Brain microvascular endothelial cell (primary cell): ENCODE data around the gene PRDM15.

Experiments used
- DNase-seq: peaks from one replicate; pipeline ENCODE4 v3.0.0-alpha.2; 2020
- H3K27ac ChIP-seq: fragments of 250-450 bp; sonication (Bioruptor Pico); 2 replicates; pipeline ENCODE4 v1.5.1; 2020; ENCODE audit warnings: mild to moderate bottlenecking, moderate library complexity
- H3K27me3 ChIP-seq: fragments of 250-450 bp; sonication (Bioruptor Pico); replicated peaks from 2 replicates; pipeline ENCODE4 v1.5.1; 2020; ENCODE audit warnings: mild to moderate bottlenecking
- H3K36me3 ChIP-seq: fragments of 250-450 bp; sonication (Bioruptor Pico); replicated peaks from 2 replicates; pipeline ENCODE4 v1.5.1; 2020; ENCODE audit warnings: mild to moderate bottlenecking
- H3K4me3 ChIP-seq: 2 replicates; pipeline ENCODE4 v1.5.1; 2011; ENCODE audit warnings: low read depth, mild to moderate bottlenecking, control low read depth, low read length, moderate library complexity
- CTCF ChIP-seq: IDR thresholded peaks from 2 replicates; pipeline ENCODE4 v1.5.1; 2011; ENCODE audit warnings: low read depth, mild to moderate bottlenecking, moderate library complexity, low read length, control low read depth, inconsistent platforms; ENCODE audit errors: missing control alignments
- in situ Hi-C: cut with HindIII; loops from 2 replicates; pipeline ENCODE4 v1.10.0; 2017; ENCODE audit warnings: low sequenced_read_pairs, low pct_ligation_motif_present

PRDM15 gene

DNA sequence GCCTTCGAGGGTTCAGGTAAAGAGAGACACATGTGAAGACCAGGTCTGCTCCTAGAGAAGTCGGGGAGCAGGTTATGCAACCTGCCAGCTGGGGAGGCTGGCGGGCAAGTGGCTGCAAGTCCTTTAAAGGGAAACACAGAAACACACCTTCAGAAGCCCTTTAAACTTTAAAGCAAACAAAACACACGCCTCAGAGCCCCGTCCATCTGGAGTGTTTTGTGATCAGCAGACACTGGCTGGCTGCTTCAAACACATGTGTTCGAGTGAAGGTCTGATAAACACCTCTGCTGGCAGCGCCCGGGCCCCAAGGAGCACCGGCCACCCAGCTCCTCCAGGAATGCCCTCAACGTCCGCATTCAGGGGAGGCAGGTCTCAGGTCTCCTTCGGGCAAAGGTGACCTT is 127.5 kb downstream of the PRDM15 start:
- TF ChIP-seq CTCF: no peak
- H3K36me3 ChIP-seq: no peaks in the 10 kb centered on the region
- in situ Hi-C loops: no loop called here
- H3K27ac ChIP-seq: no peak overlapping the region
- no peak for DNase-seq
- no peak overlapping the region for H3K4me3 ChIP-seq
- no peaks in the 10 kb centered on the region for H3K27me3 ChIP-seq

GRCh38 chr21:41750532-41751151 is 128.5 kb downstream of the PRDM15 start:
- Histone ChIP-seq H3K36me3 (no peaks in the 10 kb centered on the region), H3K27me3 (no peaks in the 10 kb centered on the region), H3K27ac (no peak overlapping the region), H3K4me3 (no peak overlapping the region)
- DNase-seq: no peak
- in situ Hi-C loops: no loop called here
- no peak for TF ChIP-seq CTCF

DNA sequence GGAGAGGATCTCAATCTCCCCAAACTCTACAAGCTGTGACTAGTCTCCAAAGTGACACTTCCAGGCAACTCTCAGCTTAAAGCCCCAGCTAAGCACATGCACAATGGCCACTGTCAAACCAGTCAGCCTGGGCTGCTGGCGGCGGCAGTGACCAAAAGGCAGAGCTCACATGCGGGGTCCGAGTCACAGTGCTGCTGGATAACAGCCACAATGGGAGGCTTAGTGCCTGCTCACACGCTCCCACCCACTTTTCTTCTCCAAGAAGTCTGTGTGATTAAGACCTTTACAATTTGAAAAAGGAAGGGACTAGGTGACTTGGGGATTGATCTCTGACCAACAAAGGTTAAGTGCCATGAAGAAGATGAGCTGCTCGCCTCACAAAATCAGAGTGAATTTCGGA is 129.1 kb downstream of the PRDM15 start:
- H3K4me3 ChIP-seq: no peak overlapping the region
- DNase-seq: no peak
- TF ChIP-seq CTCF: no peak
- no peaks in the 10 kb centered on the region for H3K36me3 ChIP-seq
- H3K27me3 ChIP-seq: no peaks in the 10 kb centered on the region
- no peak overlapping the region for H3K27ac ChIP-seq
- in situ Hi-C loops: no loop called here

GRCh38 chr21:41749286-41749685 is 129.9 kb downstream of the PRDM15 start:
- Histone ChIP-seq H3K4me3 (no peak overlapping the region), H3K27me3 (no peaks in the 10 kb centered on the region), H3K36me3 (no peaks in the 10 kb centered on the region), H3K27ac (no peak overlapping the region)
- TF ChIP-seq CTCF: no peak
- in situ Hi-C loops: no loop called here
- DNase-seq: no peak
